NT2/D1 (cell line): ENCODE measurements around the gene ICAM3.

Experiments
- YY1 ChIP-seq: IDR thresholded peaks from 2 replicates; pipeline ENCODE4 v1.6.1; 2011; ENCODE audit not compliant: insufficient read length, insufficient read depth
- ZNF274 ChIP-seq: IDR thresholded peaks from 2 replicates; pipeline ENCODE4 v1.6.1; 2011; ENCODE audit warnings: mild to moderate bottlenecking, low read depth, low read length

GRCh38 chr19:10362259-10362658 is 22.8 kb upstream of the ICAM3 start:
- no peak for TF ChIP-seq YY1
- TF ChIP-seq ZNF274: no peak
